Ecto neural progenitor cell (in vitro differentiated cells): ENCODE data around the gene APCDD1.
A peak's percentile ranks its signal among the peaks of the same experiment; 100 is the strongest.
"Not testable (repeated sequence)": the region's sequence is repeated elsewhere in the genome, so short reads cannot be mapped to it uniquely, and the experiment has no call there.

Experiments used
- DNase-seq: peaks from one replicate; pipeline ENCODE4 v3.0.0-alpha.2; 2018; ENCODE audit warnings: low spot score

The APCDD1 gene

DNA sequence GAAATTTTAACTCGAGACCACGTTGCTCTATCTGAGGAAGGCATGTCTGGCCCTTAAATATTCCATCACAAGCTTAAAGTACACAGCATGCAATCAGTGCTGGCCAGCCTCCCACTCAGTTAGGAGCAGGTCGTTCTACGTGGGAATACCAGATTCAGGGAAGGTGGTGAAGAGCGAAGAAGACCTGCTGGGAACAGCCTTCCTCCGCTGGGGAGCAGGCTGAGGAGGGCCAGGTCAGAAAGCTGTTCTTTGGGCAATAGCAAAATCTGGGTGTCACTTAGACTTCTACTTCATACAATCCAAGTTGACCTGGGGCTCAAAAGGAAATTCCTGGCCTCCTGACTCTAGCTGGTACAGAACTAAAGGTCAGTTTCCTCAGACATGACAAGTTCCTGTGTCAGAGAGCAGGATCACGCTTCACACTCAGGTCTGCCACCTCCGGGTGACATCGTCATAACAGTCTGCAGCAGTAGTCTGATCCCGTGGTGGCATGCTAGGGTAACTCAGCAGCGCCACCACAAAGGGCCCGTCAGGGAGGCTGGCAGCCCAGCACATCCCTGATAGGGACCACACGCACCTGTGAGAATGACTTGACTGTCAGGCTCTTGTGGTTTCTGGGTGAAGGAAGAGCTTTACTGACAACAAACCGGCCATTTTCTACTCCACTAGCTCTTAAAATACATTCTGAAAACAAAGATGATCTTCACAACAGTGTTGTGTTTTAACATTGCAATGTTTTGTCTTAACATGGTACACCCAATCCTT, 36.1 kb downstream of the APCDD1 start:
- DNase-seq: peak; percentile 74

GRCh38 chr18:10495936-10496335, 41.5 kb downstream of the APCDD1 start:
- DNase-seq: no peak

DNA sequence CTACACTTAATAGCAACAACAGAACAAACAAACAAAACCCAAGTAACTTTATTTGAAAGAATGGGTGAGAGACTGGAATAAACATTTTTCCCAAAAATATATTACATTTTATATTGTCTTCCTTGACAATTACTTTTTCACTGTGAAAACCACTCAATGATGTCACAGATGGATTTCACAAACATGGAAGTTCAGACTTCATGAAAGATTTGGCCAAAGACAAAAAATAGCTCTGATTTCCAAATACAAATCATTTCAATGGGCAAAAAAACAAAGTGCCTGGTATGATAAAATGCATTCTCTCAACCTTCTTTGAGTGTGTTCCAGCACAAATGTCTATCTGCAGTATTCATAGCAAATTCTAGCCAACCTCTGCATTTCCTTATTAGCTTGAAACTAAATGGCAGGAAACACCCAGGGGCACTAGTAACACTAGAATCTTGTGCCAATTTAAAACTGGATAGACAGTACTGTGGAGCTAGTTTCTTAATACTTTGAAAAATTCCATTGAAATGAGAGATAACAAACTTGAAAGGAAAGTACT, 42.8 kb downstream of the APCDD1 start:
- no peak for DNase-seq

GRCh38 chr18:10499230-10499629, 44.8 kb downstream of the APCDD1 start:
- no peak for DNase-seq

DNA sequence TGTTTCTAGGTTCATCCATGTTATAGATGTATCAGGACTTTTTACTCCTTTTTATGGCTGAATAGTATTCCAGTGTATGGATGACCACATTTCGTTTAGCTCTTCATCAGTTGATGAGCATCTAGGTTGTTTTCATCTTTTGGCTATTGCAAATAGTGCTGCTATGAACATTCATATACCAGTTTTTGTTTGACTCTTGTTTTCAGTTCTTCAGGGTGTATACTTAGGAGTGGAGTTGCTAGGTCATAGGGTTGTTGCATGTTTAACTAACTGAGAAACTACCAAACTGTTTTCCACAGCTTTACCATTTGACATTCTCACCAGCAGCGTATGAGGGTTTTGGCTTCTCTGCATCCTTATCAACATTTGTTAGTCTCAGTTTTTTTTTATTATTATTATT, 45.6 kb downstream of the APCDD1 start:
- DNase-seq: no peak

DNA sequence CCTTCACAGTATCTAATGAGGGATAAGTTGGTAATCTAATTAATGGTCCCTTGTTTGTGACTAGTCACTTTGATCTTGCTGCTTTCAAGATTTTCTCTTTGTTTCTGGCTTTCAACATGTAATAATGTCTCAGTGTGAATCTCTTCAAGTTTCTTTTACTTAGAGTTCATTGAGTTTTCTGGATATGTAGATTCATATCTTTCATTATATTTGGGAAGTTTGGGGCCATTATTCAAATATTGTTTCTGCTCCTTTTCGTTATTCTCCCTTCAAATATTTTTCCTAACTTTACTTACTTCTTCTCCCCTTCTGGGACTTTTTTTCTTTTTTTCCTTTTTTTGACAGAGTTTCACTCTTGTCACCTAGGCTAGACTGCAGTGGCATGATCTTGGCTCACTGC, 50.3 kb downstream of the APCDD1 start:
- no peak for DNase-seq

DNA sequence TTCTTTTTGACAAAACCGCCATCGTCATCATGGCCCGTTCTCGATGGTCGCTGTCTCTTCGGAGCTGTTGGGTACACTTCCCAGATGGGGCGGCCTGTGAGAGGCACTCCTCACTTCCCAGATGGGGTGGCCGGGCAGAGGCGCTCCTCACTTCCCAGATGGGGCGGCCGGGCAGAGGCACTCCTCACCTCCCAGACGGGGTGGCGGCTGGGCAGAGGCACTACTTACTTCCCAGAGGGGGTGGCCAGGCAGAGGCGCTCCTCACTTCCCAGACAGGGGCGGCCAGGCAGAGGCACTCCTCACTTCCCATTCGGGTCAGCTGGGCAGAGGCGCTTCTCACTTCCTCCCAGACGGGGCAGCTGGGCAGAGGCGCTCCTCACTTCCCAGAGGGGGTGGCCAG, 51.5 kb downstream of the APCDD1 start:
- DNase-seq: not testable (repeated sequence)

DNA sequence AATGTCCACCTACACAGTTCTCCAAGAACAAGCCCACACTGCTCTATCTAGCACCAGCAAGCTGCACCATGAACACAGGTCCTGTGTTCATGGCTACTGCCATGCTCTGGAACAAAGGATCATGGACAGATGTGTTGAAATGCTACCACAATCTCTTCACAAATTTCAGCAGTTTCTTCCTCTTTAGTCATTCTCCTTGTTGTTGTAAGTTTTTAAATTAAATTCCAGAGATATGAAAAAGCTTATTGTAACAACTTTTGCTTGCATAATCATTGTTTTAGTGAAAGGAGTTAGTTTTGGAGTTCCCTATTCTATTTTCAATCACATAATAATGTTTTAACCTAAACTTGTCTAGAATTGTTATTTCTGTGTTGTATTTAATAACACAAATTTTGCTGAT, 54.2 kb downstream of the APCDD1 start:
- no peak for DNase-seq

- DNase-seq: no peak
These were observed 56.8 kb downstream of the APCDD1 start for GRCh38 chr18:10511236-10511635.

DNA sequence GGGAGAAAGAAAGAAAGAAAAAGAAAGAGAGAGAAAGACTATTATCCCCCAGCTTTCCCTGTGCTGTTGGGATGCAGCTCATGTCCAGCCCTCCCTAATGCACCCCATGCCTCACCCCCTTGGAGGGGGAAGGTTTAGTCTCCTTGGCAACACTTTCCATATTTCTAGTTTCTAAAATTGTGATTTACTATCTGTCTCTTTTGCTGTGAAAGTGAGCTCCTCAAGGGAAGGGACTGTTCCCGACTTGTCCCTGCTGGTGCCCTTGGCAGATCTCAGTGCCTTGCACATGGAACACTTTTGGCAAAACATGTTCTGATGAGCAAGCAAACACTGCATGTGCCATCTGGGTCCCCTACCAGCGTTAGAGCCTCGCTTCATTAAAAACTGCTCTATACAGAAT, 59.6 kb downstream of the APCDD1 start:
- DNase-seq: no peak

GRCh38 chr18:10514601-10515000, 60.2 kb downstream of the APCDD1 start:
- no peak for DNase-seq

GRCh38 chr18:10515456-10515855, 61.0 kb downstream of the APCDD1 start:
- no peak for DNase-seq

DNA sequence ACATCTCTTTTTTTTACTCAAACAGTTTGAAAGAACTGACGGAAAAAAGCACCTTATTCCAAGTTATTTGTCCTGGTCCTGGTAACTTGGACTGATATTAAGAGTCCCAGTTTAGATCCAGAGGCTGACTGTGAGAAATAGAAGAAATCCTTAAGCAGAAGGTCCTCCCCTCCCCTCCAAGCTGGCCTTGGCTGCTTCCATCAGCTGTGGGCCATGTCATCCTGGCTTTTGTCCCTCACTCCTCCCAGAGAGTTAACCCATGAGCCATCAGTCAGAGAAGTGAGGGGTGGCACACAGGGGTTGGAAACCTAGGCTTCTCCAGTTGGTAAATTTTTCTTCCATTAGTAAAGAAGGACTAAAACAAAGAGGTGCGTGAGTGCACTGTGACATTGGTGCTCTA, 61.6 kb downstream of the APCDD1 start:
- DNase-seq: no peak

- DNase-seq: peak; percentile 56
These were observed 64.3 kb downstream of the APCDD1 start for GRCh38 chr18:10518595-10519255.

DNA sequence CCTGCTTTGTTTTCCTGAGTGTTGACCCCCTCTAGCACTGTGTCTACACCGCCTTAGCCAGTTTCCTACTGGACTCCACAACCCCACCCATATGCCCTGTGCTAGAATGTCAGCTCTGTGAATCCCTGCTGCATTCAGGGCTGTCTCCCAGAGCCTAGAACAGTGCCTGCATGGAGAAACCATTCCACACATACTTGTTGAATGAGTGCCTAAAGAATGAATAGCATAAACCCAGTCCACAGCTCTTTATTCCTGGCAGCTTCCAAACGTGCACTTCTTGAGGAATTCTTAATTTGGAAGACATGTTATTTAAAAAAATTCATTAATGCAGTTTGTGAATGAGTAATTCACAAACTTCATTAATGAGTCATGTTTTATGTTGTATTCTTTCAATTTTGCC, 64.9 kb downstream of the APCDD1 start:
- no peak for DNase-seq

GRCh38 chr18:10519999-10520935, 65.8 kb downstream of the APCDD1 start:
- DNase-seq: peak; percentile 79

GRCh38 chr18:10521566-10521965, 67.1 kb downstream of the APCDD1 start:
- no peak for DNase-seq

GRCh38 chr18:10522574-10522973, 68.1 kb downstream of the APCDD1 start:
- no peak for DNase-seq

DNA sequence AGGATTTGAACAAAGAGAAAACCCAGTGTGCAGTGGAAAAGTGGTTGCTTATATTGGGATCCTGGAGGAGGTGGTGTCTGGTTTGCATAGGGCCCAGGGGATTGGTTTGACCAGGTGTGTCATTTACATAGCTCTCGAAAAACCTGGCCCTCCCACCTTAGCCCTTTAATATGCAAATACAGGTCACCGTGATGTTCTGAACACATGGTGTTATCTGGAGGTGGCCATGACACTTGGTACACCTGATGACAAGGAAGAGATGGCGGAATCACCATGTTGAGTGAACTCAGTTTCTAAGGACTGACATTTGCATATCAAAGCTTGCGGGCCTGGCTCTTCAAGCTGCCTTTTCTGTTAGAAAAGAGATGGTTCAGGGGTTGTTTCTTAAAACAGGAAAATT, 69.1 kb downstream of the APCDD1 start:
- DNase-seq: no peak

DNA sequence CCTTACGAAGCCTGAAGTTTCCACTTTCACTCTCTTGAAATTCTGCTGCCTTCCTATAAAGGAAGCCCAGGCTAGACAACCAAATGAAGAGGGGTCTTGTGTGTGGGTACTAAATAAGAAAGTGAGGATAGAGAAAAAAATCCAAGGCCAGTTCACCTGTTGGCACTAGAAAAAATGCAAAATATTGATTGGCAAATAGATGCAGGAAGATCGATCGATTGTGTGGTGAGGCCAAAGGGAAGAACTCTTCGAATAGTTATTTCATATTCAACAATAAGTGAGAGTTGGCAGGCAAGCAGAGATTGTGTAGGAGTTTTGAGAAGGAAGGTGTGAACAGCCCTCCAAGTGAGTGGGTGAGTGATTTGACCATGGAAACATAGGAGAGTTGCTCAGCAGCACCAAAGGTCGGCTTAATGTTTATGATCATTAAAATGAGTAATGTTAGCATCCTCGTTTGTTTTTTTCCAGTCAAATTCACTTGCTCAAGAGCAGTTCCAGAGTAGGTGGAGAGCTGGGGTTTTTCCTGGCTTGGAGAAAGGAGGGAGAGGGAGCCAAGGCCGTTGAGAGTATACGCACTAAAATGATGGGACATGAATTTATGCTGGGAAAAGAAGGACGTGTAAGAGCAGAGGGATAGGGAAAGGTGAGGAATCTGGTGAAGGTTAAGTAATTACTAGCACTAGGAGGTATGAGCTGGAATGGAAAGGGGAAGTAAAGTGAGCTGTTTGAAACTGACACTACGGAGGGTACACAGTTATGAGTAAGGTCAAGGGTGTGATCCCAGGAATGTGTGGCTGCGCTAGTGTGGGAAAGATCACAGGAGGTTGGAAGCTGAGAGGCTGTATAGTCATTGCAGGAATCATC, 70.3 kb downstream of the APCDD1 start:
- DNase-seq: no peak

GRCh38 chr18:10525371-10525691, 70.9 kb downstream of the APCDD1 start:
- DNase-seq: no peak
